ENCODE results near the gene MRC2. TPM values are rescaled to one million over a fixed set of nuclear protein-coding genes. Genes with fewer than 3 reads are reported as not detected.

Gene MRC2
- polyA plus RNA-seq, 1 donor, result 136 TPM

- DNase-seq (ENCODE audit: low read depth), result no peak
Observed at GRCh38 chr17:62702746-62703260, 75.3 kb downstream of the MRC2 start.

DNA sequence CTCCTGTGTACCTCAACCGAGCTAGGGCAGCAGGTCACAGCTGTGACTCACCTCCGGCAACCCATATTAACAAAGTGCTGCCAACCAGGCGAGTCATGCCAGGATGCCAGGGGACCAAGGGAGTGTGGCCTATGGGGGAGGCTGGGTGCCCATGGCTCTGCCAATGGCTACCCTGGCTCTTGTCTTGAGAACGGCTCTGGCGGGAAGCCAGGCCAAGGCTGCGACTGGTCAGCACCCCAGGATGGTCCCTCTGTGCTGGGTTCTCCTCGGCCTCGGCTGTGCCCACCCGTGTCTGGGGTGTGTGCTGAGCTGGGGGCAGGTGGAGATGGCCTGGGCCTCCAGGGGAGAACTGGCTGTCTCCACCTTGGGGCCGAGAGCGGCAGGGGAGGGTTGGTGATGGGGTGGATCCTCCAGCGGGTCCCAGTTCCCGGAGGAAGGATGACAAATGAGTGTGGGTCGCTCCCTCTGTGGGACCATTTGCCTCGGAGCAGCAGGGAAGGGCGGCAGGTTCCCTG is 75.8 kb downstream of the MRC2 start:
- no peak for DNase-seq (ENCODE audit: low read depth)

DNA sequence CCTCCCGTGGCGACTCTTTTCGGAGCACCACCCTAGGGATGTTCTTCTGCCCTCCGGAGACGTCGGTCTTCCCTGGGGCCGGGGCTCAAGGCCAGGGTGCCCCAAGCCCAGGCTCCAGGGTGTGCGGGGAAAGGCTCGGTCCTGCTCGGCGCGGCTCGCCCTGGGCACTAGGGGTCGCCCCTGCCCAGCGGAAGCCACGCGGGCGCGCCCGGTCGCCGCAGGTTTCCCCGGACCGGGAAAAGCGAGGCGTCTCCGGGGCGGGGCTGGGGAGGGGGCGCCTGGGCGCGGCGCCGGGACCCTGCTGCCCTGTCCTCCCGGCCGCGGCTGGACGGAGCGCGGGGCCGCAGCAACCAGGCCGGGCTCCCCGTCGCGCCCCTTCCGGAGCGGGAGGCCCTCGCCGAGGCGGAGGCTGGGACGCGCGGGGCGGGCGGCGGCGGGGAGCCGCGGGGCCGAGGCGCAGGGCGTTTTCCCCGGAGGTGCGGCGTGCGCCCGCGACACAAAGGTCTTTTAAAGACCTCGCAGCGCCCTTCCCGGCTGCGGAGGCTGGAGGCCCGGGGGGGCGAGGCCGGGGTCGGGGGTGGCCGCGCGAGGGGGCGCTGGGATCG is 76.4 kb downstream of the MRC2 start:
- no peak for DNase-seq (ENCODE audit: low read depth)

DNA sequence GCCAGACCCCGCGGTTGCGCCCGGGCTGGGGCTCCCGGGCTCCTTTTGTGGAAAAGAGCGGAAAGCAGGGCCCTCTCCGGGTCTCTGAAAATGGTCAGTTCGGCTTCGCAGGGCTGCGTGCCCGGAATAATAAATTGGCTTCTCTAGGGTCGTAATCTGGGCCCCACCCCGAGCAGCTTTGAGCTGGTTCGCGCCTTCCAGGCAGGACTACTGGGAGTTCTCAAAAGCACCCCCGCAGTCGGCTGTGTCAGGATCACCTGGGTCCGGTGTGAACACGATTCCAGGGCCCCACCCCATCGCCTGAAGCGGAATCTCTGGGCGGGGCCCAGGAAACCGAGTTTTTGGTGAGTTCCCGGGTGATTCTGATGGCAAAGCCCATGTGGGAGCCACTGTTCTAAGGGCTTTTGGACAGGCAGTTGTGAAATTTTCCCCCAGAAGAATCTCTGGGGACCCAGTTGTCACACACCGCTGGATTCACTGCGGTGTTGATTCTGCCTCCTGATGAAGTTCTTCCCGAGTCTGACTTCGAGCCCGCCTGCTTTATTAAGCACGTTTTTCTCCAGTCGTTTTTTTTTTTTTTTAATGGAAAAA is 77.0 kb downstream of the MRC2 start:
- no peak for DNase-seq (ENCODE audit: low read depth)

DNA sequence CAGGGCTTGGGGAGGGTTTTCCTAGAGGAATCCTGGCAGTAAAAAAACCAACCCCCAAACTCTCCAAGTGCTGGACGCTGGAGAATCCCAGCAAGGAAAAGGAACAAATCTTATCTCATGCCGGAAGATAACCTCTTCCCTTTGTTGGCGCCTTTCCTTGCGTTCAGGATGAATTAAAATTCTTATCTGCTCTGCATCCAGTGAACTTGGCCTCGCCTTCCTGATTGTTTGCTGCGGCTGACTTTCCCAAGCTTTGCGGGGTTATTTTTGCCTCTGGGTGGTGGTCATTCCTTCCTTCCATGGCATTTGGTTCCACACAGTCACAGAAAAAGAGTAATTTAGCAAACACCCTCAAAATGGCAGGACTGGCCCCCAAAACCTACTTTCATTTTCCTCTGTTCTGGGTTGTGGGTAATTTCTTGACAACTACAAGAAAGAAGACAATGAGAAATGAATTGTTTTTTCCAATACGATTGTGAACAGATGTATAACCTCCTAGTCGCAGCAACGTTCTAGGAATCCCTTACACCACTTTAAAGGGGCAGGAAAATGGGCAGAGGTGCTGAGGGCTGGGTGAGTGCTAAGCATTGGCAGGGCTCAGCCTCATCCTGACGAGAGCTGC is 77.8 kb downstream of the MRC2 start:
- no peak for DNase-seq (ENCODE audit: low read depth)

GRCh38 chr17:62705778-62706597 is 78.5 kb downstream of the MRC2 start:
- no peak for DNase-seq (ENCODE audit: low read depth)

DNA sequence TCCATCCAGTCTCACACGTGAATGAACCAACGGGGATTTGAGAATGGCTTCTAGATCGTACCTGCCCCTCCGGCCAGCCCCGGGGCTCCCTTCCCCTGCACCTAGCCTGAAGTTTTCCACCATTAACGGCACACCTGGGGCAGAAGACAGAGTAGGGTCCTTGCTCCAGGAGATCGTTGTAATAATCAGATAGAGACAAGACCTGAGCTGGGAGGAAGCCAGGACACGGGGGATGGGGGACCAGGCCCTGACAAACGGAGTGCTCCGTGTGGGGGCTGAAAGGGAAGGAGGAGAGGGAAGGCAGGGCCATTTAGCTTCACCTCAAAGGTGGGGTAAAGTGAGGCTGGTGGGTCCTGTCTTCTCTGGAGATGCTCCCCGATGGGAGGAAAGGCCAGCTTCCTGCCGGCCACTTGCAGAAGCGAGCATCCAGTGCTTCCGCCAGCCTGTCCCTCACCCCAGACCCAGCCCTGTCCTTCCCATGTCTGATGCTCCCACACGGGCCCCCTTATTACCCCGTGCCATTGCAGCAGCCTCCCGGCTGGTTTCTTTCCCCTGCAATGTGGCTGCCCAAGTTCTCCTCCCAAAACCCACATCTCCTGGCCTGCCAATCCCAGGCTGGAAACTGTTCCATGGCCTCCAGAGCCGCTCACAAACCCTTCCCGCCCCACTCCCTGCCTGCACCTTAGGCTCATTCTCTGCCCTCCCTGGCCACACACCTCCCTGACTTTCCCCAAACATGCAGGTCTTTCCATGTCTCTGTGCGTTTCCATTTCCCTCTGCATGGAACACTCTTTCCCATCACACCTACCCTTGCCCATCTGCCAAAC is 79.3 kb downstream of the MRC2 start:
- DNase-seq (ENCODE audit: low read depth), result no peak

DNA sequence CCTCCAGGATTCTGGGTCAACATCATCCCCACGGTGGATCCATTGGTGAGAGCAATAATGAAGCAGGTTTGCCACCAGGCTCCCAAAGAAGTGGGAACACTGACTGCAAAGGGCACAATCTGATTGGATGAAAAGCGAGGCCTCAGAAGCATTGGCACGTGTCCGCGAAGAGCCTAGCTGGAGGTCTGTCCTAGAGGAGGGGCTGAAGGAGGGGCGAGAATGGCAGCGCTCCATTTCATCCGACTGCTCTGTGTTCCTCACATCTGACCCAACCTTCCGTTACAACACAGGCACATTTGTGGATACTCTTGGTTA is 79.9 kb downstream of the MRC2 start:
- DNase-seq (ENCODE audit: low read depth), result no peak

DNA sequence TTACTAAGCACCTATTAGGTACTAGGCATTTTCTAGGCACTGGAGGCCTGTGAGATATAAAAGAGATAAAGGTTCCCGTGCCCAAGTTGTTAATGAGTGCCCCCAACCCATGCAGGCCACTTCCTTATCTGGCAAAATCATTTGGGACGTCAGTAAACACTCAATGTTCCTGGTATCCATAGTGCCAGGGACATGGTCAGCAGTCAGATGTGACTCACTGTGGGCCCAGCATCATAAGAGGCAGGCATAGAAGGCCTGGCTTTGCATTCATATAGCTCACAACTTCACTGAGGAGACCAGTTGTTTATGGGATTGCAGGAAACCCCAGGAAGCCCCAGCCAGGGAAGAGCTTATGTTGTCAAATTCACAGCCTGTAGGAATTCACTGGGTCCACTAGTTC is 81.1 kb downstream of the MRC2 start:
- no peak for DNase-seq (ENCODE audit: low read depth)

- DNase-seq (ENCODE audit: low read depth), result no peak
Observed at GRCh38 chr17:62712171-62712581, 84.7 kb downstream of the MRC2 start.

DNA sequence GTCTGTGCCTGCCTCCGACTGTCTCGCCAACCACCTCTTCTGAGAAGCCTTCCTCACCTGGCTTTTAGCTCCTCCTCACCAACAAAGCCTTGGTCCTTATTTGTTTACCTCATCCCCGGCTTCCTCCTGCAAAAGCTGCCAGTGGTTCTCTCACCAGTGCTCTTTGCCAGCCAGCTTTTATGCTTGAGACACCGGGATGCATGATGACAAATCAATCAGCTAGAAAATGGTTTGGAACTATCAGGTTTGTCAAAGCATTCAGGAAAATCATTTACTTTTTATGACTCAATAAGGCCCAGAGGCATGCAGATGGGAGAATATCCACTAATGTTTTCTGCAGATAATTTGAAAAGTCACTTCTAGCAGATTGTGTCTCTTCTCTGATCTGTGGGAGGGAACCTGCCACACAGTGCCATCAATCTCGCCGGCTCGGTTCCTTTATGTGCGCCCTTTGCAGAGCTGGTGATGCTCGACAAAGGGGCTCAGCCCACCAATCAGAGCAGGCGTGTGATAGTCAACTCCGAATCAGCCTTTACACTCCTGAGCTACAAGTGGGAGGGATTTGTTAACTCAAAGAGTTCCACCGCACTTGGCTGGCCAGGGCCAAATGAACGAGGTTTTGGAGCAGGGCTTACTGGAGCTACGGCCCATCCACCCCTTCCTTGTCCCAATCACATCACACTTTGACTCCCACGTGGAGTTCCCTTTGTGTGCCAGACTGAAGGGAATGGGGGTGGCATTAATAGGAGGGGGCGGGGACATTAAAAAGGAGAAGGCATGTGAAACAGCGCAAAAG is 85.8 kb downstream of the MRC2 start:
- no peak for DNase-seq (ENCODE audit: low read depth)

GRCh38 chr17:62714016-62714777 is 86.7 kb downstream of the MRC2 start:
- DNase-seq (ENCODE audit: low read depth), result no peak

- DNase-seq (ENCODE audit: low read depth), result no peak
Observed at GRCh38 chr17:62715882-62716390, 88.5 kb downstream of the MRC2 start.

GRCh38 chr17:62716834-62717588 is 89.5 kb downstream of the MRC2 start:
- no peak for DNase-seq (ENCODE audit: low read depth)

DNA sequence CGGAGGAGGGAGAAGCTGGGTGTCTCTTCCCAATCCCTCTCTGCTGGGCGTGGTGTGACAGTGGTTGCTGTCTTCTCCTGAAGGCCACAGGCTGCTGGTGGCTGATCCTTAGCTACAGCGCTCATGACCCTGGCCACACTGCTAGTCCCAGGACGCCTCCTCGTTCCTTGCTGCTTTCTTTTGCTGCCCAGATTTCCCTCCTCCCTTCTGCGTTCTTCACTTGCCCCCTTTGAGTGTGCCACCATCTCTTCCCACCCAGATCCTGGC is 90.1 kb downstream of the MRC2 start:
- DNase-seq (ENCODE audit: low read depth), result no peak

DNA sequence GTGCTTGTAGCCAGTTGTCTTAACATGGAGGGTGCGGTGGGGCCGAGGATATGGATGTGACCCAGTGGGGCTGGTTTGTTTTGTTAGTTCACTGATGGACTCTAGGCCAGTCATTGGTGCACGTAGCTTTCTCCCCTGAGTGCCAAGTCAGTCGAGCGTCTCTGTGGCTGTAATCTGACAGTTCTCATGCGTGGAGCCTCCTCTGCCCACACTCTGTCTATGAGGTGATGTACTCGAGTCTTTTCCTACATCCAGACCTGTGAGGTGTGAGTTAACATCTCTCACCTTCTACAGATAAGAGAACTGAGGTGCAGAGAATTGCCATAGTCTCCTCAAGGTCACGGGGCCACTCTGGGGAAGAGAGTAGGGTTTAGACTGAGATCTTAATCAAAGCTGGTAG is 90.4 kb downstream of the MRC2 start:
- no peak for DNase-seq (ENCODE audit: low read depth)

- no peak for DNase-seq (ENCODE audit: low read depth)
Observed at GRCh38 chr17:62718429-62718828, 91.0 kb downstream of the MRC2 start.

GRCh38 chr17:62719586-62719985 is 92.1 kb downstream of the MRC2 start:
- no peak for DNase-seq (ENCODE audit: low read depth)

Measured in forelimb muscle (tissue), 1 donor.